AG04450 (cell line): ENCODE measurements around the gene EMP2. TPM values are rescaled to one million over a fixed set of nuclear protein-coding genes. Genes with fewer than 3 reads are reported as not detected.

ENCODE experiments used
- CTCF ChIA-PET: fragments of 300-600, 350-600 bp; formaldehyde crosslinking; extraction: SDS; loops from one replicate; lab custom pipeline; 2022; ENCODE audit warnings: antibody characterized with exemption, inconsistent platforms; lab: Charles Lee
- POLR2A ChIA-PET: fragments of 350-600 bp; formaldehyde crosslinking; extraction: SDS; loops from one replicate; lab custom pipeline; 2021; ENCODE audit warnings: antibody characterized with exemption, inconsistent platforms; lab: Yijun Ruan, JAX
- DNase-seq: peaks from one replicate; pipeline ENCODE4 v3.0.0-alpha.2; 2011; ENCODE audit warnings: low read depth, low spot score
- H3K27ac ChIP-seq: one replicate; pipeline ENCODE4 v1.5.1; 2012; ENCODE audit warnings: low read depth, low read length, control low read depth
- H3K27me3 ChIP-seq: one replicate; pipeline ENCODE4 v1.6.0; 2012; ENCODE audit warnings: low read length; ENCODE audit not compliant: control insufficient read depth, insufficient read depth
- H3K4me3 ChIP-seq: 2 replicates; pipeline ENCODE4 v1.5.1; 2011; ENCODE audit warnings: mild to moderate bottlenecking, low read depth, low read length, control low read depth
- H3K9me3 ChIP-seq: 2 replicates; pipeline ENCODE4 v1.5.1; 2012; ENCODE audit warnings: low read length; ENCODE audit not compliant: control insufficient read depth, insufficient read depth
- polyA plus RNA-seq: library from polyadenylated mRNA; depleted of rRNA; stranded (reverse); fragments of >200 nt; gene quantifications from 2 replicates; pipeline ENCODE4 v1.2.3, GENCODE V29; 2011
- TF ChIP-seq, protein P1 (sequence below): IDR thresholded peaks from 2 replicates; pipeline ENCODE4 v1.5.1; 2011; ENCODE audit warnings: low read depth, low read length, control low read depth, inconsistent platforms

EMP2 gene
- polyA plus RNA-seq, 1 experiment, result 15.2 TPM

GRCh38 chr16:10494343-10495030 lies 85.9 kb downstream of the EMP2 start:
- POLR2A ChIA-PET, result no interaction called here
- Histone ChIP-seq H3K27ac (no peak overlapping the region), H3K27me3 (no peaks in the 10 kb centered on the region), H3K9me3 (no peaks in the 10 kb centered on the region; the same call in 1 of the 2 replicates), H3K4me3 (no peak overlapping the region)
- CTCF ChIA-PET, result no interaction called here
- TF ChIP-seq, protein P1, sequence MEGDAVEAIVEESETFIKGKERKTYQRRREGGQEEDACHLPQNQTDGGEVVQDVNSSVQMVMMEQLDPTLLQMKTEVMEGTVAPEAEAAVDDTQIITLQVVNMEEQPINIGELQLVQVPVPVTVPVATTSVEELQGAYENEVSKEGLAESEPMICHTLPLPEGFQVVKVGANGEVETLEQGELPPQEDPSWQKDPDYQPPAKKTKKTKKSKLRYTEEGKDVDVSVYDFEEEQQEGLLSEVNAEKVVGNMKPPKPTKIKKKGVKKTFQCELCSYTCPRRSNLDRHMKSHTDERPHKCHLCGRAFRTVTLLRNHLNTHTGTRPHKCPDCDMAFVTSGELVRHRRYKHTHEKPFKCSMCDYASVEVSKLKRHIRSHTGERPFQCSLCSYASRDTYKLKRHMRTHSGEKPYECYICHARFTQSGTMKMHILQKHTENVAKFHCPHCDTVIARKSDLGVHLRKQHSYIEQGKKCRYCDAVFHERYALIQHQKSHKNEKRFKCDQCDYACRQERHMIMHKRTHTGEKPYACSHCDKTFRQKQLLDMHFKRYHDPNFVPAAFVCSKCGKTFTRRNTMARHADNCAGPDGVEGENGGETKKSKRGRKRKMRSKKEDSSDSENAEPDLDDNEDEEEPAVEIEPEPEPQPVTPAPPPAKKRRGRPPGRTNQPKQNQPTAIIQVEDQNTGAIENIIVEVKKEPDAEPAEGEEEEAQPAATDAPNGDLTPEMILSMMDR, result no peak
- DNase-seq, result no peak

- H3K27me3 ChIP-seq, result no peaks in the 10 kb centered on the region
- TF ChIP-seq, protein P1, result no peak
- POLR2A ChIA-PET, result no interaction called here
- DNase-seq, result no peak
- no peak overlapping the region for H3K4me3 ChIP-seq
- no peak overlapping the region for H3K27ac ChIP-seq
- no peaks in the 10 kb centered on the region; the same call in 1 of the 2 replicates for H3K9me3 ChIP-seq
- CTCF ChIA-PET, result interaction anchor here (0.7 kb wide), 1 partner anchor 22 kb away, joined by 5 read pairs; no protein-coding TSS in a partner anchor
Observed at GRCh38 chr16:10493276-10493675, 87.1 kb downstream of the EMP2 start.

- TF ChIP-seq, protein P1, result no peak
- CTCF ChIA-PET, result interaction anchor here (0.6 kb wide), 1 partner anchor 25 kb away, joined by 3 read pairs; no protein-coding TSS in a partner anchor
- POLR2A ChIA-PET, result no interaction called here
- DNase-seq, result no peak
- Histone ChIP-seq H3K9me3 (peaks cover 7% of the 10 kb centered on the region), H3K27ac (no peak overlapping the region), H3K4me3 (no peak overlapping the region), H3K27me3 (no peaks in the 10 kb centered on the region)
Observed at GRCh38 chr16:10490141-10490540, 90.3 kb downstream of the EMP2 start.

- POLR2A ChIA-PET, result no interaction called here
- Histone ChIP-seq H3K27ac (no peak overlapping the region), H3K27me3 (no peaks in the 10 kb centered on the region), H3K4me3 (no peak overlapping the region), H3K9me3 (peaks cover 7% of the 10 kb centered on the region)
- CTCF ChIA-PET, result no interaction called here
- TF ChIP-seq, protein P1, result no peak
- no peak for DNase-seq
Observed at GRCh38 chr16:10485698-10486382, 94.6 kb downstream of the EMP2 start.

GRCh38 chr16:10485159-10485558 lies 95.2 kb downstream of the EMP2 start:
- peaks cover 7% of the 10 kb centered on the region for H3K9me3 ChIP-seq
- H3K4me3 ChIP-seq, result no peak overlapping the region
- ChIA-PET POLR2A (no interaction called here), CTCF (no interaction called here)
- H3K27me3 ChIP-seq, result no peaks in the 10 kb centered on the region
- no peak for DNase-seq
- TF ChIP-seq, protein P1, result no peak
- no peak overlapping the region for H3K27ac ChIP-seq
